ENCODE data around the gene PPARD.

DNA sequence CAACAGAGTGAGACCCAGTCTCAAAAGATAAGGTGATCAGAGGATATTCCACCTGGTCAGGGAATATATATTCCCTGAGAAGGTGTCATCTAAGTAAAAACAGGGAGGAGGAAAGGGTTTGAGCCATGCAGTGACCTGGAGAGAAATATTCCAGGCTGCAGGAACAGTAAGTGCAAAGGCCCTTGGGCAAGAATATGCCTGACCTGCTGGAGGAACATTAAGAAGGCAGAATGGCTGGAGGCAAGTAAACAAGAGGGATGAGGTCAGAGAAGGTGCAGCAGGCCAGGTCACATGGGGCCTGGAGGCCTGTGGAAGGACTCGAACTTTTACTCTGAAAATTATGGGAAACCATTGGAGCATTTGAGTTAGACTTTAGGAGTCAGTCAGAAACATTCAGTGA, 38.1 kb upstream of the PPARD start:
- TF ChIP-seq EZH2 (IDR thresholded peaks at IDR 0.05) (no peak), POLR2AphosphoS5 (IDR thresholded peaks at IDR 0.05; ENCODE audit: borderline replicate concordance, low read depth, low read length) (no peak), FOXP2 (optimal IDR thresholded peaks at IDR 0.05; ENCODE audit: control extremely low read depth, extremely low read length, insufficient read depth) (no peak)
